IPS DF 19.7 (cell line): ENCODE results near the gene FNTB.

Experiments
- DNase-seq: peaks from one replicate; pipeline ENCODE4 v3.0.0-alpha.2; 2013; ENCODE audit warnings: low read depth, low spot score

FNTB gene

GRCh38 chr14:64952598-64953309 is 33.9 kb upstream of the FNTB start:
- no peak for DNase-seq

- no peak for DNase-seq
These were observed 33.4 kb upstream of the FNTB start for GRCh38 chr14:64953310-64953654.

GRCh38 chr14:64953661-64954060 is 33.0 kb upstream of the FNTB start:
- no peak for DNase-seq

GRCh38 chr14:64954491-64955240 is 32.0 kb upstream of the FNTB start:
- no peak for DNase-seq

GRCh38 chr14:64955297-64955696 is 31.4 kb upstream of the FNTB start:
- no peak for DNase-seq

GRCh38 chr14:64956697-64957406 is 29.8 kb upstream of the FNTB start:
- no peak for DNase-seq

GRCh38 chr14:64958201-64958600 is 28.5 kb upstream of the FNTB start:
- no peak for DNase-seq

- no peak for DNase-seq
These were observed 28.0 kb upstream of the FNTB start for GRCh38 chr14:64958743-64959142.

GRCh38 chr14:64960762-64961276 is 25.9 kb upstream of the FNTB start:
- DNase-seq: peak; percentile 61

- DNase-seq: no peak
These were observed 23.1 kb upstream of the FNTB start for GRCh38 chr14:64963611-64964010.

GRCh38 chr14:64965356-64966000 is 21.2 kb upstream of the FNTB start:
- DNase-seq: no peak

- no peak for DNase-seq
These were observed 19.7 kb upstream of the FNTB start for GRCh38 chr14:64966976-64967375.

GRCh38 chr14:64968167-64968566 is 18.5 kb upstream of the FNTB start:
- DNase-seq: no peak

- no peak for DNase-seq
These were observed 18.0 kb upstream of the FNTB start for GRCh38 chr14:64968651-64969050.

GRCh38 chr14:64970041-64970440 is 16.7 kb upstream of the FNTB start:
- no peak for DNase-seq

GRCh38 chr14:64970776-64971477 is 15.8 kb upstream of the FNTB start:
- DNase-seq: no peak

GRCh38 chr14:64971491-64971942 is 15.2 kb upstream of the FNTB start:
- no peak for DNase-seq

GRCh38 chr14:64971943-64972791 is 14.5 kb upstream of the FNTB start, which contains the start of gene RAB15:
Gene RAB15 (minus strand): TSS chr14:64972336. CDS start chr14:64972076, 260 bp downstream.
- no peak for DNase-seq

- DNase-seq: no peak
These were observed 13.7 kb upstream of the FNTB start for GRCh38 chr14:64973026-64973442.

- no peak for DNase-seq
These were observed 12.9 kb upstream of the FNTB start for GRCh38 chr14:64973826-64974225.
